ENCODE measurements around the gene MRPS7.

MRPS7 gene

GRCh38 chr17:75307957-75308731, 46.5 kb downstream of the MRPS7 start:
- no peak for DNase-seq

DNA sequence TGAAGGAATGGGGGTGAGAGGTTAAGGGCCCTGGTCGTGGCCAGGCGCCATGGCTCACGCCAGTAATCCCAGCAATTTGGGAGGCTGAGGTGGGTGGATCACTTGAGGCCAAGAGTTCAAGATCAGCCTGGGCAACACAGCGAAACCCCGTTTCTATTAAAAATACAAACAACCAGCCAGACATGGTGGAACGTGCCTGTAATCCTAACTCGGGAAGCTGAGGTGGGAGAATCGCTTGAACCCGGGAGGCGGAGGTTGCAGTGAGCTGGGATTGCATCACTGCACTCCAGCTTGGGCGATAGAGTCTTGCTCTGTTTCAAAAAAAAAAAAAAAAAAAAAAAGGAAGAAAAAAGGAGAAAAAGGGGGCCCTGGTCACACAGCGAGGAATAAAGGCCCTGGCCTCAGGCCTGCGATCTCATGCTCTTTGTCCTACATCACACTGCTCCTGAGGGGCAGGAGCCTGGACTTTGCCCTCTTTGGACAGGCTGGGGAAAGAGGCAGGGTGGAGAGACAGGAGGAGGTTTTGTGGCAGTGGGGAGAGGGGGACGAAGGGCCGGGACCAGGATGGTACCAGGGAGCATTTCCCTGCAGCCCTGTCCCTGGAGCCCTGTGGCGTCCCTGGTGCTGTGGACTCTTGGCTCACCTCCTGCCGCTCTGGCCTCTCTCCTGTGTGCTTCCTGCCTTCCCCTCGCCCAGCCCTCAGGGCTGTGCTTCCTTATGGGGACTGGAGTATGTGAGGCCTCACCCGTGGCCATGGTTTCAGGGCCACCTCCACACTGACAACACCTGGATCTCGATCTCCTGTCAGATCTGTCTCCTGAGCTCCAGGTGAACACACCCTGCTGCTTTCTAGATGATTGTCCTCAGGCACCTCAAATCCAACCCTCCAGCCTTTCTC, 47.3 kb downstream of the MRPS7 start:
- peak in 1 of 51 donors; percentile 4 for DNase-seq

- DNase-seq = peak in 6 of 51 donors; percentile 13 to 30 (median 20)
Observed at GRCh38 chr17:75313941-75314551, 52.4 kb downstream of the MRPS7 start.

DNA sequence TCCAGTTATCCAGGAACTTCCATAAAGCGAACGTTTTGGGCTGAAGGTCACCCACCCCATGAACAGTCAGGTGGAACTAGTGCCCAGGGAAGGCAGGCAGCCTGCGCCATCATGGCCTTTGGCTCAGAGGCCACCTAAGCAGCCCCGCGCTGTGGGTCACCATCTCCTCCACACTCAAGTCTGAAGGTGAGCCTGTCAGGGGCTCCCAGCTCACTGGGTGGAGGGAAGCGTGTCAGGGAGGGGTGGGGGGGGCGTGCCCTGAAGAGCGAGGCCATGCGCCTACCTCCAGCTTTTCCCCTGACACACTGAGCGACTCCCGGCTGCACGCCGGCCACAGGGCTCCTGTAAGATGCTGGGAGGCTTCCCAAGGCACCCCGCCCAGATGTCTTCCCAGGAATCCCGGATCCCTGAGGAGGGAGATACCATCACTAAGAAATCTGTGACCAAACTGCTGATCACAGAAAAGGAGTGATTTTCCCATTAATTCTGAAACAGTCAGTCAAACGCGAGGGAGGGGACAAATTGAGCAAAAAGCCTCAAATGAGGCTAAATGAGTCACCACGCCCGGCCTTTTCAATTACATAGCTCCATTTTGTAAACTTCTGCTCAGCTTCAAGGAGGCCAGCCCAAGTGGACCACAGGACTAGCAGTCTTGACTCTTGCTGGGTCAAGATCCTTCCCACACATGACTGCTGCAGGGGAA, 54.0 kb downstream of the MRPS7 start:
- DNase-seq = no peak

All from hypothalamus (tissue), 51 donors.